IPS-NIHi11 (cell line): Measurements from ENCODE around the gene LRP1.

ENCODE experiments used
- DNase-seq: peaks from one replicate; pipeline ENCODE4 v3.0.0; 2012; ENCODE audit warnings: mixed read lengths, low spot score

LRP1 gene

DNA sequence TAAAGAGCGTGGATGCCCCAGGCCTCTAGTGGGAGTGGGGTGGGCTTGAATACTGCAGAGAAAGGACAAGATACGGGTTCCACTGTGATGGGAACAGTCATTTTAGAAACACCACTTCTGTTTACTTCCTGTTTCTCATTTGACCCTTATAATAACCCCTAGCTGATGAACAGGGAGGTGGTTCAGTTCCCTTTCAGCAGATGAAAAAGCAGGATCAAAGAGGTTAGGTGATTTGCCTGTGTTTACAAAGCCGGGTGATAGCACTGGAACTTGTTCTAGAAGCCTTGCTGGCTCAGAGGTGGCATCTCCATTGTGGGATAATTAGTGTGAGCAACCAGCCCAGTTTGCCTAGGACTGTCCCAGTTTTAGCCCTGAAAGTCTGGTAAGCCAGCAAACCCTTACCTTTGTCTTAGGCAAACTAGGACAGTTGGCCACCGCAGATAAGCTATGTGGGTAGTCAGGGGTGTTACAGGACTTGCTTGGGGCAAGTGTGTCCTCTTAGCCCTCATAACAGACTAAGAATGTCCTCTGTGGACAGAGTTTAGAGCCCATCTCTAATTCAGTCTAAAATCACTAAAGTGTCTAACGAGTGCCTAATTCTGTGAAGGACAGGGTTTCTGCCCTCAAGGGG, 26.6 kb downstream of the LRP1 start:
- no peak for DNase-seq

DNA sequence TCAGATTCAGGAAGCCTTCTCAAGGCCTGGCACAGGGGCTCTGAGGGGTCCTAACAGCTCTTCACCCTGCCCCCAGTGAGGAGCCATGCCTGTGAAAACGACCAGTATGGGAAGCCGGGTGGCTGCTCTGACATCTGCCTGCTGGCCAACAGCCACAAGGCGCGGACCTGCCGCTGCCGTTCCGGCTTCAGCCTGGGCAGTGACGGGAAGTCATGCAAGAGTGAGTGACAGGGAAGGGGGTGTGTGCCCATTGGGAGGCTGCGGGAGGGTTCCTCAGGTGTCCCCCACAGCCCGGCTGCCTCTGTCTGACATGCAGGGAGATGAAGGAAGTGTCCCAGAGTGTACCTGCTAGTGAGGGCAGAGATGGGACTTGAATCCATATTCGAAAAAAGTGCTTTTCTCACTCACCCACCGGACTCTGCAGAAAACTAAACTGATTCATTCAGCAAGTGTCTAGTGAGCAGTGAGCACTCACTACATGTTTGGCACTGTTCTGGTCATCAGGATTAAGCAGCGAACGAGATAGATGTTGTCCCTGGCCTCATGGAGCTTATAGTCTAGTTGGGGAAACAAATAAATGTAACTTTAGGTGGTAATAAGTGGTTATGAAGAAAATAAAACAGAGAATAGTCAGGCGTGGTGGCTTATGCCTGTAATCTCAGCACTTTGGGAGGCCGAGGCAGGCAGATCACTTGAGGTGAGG, 28.6 kb downstream of the LRP1 start:
- DNase-seq = no peak

DNA sequence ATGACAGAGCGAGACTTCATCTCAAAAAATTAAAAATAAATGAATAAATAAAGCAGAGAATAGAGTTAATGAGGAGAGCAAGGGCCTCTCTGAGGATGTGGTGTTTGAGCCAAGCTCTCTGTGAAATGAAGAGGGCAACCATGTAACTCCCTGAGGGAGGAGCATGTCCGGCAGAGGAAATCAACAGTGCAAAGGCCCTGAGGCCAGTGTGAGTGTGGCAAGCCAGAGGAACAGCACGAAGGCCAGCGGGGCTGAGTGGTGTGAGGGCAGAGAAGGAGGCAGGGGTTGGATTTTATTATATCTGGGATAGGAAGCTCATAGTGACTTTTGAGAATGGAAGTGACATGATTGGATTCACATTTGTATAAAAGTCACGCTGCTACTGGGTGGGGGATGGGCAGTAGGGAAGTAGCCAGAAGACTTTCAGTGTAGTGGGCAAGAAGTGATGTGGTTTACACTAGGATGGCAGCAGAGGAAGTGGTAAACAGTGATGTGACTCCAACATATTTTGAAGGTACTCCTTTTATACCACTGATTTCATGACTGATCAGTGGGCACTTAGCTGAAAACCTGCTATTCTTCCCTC, 29.4 kb downstream of the LRP1 start:
- no peak for DNase-seq

DNA sequence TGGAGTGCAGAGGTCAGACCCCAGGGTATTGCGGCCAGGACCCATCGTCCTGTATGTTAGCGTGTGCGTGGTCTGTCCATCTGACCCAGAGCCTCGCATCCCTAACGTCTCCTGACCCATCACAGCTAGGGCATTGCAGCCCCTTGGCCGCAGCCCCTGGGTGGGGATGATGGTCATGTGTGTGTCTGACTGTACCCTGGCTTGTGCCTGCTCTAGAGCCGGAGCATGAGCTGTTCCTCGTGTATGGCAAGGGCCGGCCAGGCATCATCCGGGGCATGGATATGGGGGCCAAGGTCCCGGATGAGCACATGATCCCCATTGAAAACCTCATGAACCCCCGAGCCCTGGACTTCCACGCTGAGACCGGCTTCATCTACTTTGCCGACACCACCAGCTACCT, 29.9 kb downstream of the LRP1 start:
- DNase-seq = no peak

DNA sequence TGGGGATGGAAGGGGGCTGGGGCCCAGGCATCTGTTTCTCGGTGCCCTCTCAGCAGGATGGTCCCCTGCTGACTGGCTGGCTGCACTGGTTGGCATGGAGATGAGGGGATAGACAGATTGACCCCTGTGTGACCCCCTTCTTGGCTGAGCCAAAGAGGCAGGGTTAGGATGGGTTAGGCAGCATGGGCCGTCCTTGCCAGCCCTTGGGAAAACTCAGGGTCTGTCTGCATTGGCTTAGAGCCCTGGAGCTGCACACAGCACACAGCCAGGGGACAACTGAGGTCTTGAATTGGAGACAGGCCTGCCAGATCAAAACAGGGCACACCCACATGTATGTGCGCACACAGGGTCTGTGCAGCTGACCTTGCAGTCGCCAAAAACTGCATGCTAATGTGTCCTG, 30.4 kb downstream of the LRP1 start:
- no peak for DNase-seq

DNA sequence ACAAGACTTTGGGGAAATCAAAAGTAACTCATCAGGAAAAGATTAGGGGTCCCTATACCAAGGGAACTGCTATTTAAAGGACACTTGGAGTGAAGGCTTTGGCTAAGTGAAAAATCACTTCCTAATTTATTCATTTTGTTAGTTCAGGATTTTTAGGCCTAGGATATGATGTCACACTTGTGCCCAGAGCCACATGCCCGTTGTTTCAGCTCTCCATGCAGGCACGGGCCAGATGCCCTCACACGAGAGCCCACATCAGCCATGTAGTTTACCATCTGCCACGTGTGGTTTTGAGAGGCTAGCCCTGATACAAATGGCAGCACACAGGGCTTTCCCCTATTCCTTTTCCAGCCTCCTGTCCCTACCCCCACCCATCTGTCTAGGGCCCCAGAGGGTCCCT, 31.0 kb downstream of the LRP1 start:
- DNase-seq = no peak

DNA sequence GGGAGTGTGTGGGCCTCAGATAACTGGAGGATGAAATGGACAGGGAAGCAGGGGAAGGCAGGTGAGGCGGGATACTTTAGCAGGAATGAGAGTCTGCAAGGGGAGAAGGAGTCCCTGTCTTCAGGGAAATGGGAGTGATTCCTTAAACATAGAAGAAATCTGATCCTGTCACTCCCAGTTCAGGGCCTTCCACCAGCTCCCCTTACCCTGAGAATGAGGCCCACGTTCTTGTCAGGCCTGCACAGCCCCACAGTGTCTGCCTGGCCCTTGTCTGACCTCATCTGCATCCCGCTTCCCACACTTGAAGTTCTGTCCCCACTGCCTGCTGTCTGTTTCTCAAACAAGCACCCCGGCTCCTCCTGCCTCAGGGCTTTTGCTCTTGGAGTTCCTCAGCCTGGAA, 31.8 kb downstream of the LRP1 start:
- no peak for DNase-seq

DNA sequence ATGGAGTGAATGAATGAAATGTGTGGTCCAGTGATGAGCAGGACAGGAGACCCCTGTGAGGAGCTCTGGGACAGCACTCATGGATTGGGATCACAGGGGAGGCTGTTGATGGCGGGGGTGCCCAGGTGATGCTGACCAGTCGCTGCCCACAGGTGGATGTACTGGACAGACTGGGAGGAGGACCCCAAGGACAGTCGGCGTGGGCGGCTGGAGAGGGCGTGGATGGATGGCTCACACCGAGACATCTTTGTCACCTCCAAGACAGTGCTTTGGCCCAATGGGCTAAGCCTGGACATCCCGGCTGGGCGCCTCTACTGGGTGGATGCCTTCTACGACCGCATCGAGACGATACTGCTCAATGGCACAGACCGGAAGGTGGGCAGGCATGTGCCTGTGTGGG, 32.5 kb downstream of the LRP1 start:
- no peak for DNase-seq

DNA sequence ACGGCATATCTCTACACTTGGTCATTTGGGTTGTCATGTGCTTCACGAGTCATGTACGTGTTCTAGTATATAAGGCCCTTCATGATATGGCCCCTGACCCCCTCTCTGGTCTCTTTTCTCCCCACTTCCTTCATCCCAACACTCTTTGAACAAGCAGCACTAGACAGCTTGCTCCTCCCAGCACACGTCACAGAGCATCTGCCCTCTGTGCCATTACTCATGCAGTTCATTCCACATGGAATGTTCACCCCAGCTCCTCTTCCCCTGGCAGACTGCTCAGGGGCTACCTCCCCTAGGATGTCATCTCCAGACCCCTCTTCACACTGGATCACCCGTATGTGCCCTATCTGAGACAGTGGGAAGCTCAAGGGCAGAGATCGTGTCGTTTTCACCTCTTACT, 33.2 kb downstream of the LRP1 start:
- no peak for DNase-seq

DNA sequence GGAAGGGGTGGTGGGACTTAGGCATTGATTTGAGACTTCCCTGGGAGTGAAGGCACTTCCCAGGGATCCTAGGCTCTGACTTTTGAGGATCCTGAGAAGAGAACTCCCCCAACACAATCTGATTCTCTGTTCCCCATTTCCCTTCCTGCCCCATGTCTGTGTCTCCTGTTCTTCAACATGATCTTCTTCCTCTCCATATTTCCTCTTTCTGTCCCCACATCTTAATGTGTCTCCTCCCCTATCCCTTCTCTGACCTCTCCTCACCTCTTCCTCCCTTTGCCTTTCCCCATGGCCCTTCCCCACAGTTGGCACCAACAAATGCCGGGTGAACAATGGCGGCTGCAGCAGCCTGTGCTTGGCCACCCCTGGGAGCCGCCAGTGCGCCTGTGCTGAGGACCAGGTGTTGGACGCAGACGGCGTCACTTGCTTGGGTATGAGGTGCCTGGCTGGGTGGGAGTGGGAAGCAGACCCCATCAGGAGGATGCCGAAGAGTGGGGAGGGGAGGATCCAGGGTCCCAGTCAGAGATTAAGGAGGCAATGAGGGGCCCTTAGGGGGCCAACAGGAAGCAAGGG, 34.4 kb downstream of the LRP1 start:
- no peak for DNase-seq

DNA sequence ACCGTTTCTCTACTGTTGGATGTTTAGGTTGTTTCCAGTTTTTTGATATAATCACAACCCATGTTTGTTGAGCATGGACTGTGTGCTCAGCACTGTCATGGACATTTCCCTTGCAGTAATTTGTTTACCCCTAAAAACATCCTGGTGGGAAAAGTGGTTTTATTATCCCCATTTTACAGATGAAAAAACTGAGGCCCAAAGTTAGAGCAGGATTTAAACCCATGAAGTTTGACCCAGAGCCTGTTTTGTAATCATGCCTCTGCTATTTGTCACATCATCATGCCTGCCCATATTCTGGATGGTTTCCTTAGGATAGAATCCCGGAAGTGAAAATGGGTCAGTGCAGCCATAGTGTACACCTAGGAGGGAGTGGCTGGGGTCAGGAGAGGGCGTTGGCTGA, 36.2 kb downstream of the LRP1 start:
- no peak for DNase-seq

DNA sequence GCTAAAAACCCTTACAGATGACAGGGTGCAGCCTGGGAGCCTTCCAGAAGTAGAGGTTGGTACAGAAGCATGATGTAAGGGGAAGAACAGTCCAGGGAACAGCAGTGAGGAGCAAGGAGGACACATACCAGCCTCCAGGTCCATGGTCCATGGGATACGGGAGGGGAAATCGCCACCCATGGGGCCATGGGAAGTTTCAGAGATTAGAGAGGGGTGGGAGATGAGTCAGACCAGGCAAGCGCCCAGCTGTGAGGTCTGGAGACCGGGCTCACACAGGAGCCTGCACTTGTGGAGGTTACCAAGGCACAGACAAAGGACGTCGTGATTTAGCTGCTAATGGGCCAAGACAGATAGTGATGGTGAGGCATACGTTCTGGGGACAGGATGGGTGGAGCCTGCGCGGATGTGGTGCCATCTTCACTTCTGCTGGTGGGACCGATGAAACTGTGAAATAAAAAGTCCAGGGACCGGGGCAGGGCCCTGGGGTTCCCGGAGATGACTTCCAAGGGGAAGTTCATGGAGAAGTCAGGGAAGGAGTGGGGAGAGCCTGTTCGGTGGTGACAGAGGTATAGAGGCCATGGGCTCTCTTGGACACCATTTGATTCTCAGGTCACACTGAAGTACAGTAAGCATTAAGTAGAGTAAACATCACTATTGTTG, 36.8 kb downstream of the LRP1 start:
- no peak for DNase-seq

DNA sequence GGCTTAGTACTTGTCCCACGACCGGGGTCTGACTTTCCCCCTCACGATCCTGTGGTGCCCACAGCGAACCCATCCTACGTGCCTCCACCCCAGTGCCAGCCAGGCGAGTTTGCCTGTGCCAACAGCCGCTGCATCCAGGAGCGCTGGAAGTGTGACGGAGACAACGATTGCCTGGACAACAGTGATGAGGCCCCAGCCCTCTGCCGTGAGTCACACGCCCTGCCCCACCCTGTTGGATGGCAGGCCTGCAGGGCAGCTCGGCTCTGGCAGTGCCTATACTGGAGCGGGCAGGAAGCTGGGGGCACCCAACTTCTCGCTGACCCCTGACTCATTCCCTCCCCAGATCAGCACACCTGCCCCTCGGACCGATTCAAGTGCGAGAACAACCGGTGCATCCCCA, 37.5 kb downstream of the LRP1 start:
- DNase-seq = no peak

DNA sequence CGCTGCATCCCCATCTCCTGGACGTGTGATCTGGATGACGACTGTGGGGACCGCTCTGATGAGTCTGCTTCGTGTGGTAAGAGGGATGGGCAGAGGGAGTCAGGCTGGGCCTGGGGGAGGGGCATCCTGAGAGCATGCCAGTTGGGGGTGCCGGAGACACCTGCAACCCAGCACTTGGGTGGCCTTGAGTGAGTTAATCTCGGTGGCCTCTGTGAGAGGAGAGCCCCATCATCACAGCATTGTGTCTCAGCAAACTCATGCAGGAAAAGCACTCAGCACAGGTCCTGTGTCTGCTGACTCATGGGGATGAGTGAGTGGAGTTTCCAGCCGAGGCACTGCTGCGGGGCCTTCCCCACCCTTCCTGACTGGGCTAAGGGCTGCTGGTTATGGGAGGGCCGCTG, 38.7 kb downstream of the LRP1 start:
- no peak for DNase-seq

DNA sequence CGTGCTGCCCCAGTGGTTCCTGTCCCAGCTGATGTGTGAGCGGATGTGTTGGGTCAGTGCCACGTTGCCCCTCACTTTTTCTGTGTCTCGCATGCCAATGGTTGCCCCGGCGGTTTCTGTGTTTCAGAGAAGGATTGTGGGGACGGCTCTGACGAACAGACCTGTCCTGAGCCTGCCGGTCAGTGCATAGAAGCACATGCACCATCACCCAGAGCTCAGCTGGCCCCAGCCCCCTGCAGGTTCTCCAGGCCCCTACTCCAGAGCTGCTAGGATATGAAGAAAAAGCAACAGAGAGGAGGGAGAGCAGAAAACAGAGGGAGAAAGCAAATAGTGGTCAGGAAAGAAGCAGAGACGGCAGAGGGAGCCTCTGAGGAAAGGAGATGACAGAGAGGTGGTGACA, 39.8 kb downstream of the LRP1 start:
- no peak for DNase-seq

DNA sequence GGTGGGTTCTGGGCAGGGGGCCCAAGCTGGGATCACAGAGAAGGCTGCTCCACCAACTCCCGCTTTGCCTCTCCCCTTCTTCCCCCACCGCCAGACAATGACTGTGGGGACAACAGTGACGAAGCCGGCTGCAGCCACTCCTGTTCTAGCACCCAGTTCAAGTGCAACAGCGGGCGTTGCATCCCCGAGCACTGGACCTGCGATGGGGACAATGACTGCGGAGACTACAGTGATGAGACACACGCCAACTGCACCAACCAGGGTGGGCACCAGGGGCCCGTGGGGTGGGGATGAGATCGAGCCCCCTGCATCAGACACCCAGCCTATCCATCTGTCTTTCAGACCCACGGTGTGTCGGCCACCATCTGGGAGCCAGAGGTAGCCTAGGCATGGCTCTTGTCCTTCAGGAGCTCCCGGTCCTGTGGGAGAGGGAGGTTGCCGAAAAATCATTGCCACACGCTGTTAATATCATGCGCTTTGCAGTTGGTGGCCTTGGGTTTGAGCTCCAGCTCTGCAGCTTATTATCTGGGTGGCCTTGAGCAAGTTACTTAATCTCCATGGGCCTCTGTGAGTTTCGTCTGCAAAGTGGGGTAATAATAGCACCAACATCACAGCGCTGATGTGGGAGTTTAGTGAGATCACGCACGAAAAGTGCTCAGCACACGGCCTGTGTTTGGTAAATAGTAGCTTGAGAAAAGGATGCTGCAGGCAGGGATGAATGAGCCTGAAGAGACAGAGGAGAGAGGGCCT, 40.9 kb downstream of the LRP1 start:
- DNase-seq = no peak

DNA sequence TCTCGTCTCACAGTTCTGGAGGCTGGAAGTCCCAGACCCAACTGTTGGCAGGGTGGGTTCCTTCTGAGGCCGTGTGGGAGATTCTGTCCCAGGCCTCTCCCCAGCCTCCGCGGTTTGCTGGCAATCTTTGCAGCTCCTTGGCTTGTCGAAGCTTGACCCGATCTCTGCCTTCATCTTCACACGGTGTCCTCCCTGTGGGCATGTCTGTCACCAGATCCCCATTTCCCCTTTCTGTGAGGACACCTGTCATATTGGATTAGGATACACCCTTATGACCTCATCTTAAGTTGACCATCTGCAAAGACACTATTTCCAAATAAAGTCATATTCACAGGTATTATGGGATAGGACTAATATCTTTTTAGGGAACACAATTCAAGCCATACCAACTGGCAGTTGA, 41.7 kb downstream of the LRP1 start:
- DNase-seq = no peak

DNA sequence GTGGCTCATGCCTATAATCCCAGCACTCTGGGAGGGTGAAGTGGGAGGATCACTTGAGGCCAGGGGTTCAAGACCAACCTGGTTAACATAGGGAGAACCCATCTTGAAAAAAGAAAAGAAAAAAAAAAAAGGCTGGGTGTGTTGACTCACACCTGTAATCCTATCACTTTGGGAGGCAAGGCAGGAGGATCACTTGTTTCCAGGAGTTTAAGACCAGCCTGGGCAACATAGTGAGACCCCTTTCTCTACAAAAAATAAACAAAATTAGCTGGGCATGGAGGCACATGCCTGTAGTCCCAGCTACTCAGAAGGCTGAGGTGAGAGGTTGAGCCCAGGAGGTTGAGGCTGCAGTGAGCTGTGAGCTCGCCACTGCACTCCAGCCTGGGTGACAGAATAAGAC, 42.1 kb downstream of the LRP1 start:
- no peak for DNase-seq

DNA sequence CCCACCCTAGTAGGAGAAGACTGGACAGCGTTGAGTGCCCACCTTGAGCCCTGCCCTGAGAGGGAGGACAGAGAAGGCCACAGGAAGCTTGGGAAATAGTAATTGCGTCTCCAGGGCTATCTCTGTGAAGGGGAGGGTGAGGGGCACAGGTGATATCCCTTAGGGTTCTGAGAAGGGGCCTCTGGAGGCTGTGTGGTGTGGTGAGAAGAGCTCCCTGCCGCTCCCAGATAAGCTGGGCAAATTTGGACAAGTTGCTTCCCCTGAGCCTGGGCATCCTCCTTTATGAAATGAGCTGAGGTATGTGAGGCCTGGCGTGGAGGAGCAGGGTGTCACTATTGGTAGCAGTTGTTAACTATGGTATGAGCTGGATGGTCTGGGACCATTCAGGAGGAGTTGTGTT, 42.6 kb downstream of the LRP1 start:
- no peak for DNase-seq

DNA sequence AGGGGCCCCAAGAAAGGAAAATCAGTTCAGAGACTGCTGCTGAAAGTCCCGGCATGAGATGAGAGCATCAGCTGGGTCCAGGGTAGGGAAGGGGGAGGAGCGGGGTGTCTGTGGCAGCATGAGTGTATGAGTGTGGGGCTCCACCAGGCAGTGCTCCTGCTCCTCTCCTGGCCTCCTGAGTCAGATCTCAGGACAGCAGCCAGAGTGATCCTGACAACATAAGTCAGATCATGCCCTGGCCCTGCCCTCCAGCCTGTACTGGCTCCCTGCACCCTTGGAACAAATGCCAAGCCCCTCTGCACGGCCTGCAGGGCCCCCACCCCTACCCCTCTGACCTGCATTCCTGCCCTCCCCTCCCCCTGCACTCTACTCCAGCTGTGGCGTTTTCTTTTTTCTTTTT, 43.4 kb downstream of the LRP1 start:
- DNase-seq = no peak

DNA sequence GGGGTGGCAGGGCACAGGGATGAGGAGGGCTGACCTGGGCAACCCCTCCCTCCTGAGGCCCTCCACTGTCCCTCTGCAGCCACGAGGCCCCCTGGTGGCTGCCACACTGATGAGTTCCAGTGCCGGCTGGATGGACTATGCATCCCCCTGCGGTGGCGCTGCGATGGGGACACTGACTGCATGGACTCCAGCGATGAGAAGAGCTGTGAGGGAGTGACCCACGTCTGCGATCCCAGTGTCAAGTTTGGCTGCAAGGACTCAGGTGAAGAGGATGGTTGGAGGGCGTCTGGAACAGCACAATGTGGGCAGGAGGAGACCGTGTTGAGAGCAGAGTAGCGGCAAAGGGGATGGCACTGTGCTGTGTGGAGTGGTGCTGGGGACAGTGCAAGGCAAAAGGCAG, 44.8 kb downstream of the LRP1 start:
- DNase-seq = peak; percentile 89

DNA sequence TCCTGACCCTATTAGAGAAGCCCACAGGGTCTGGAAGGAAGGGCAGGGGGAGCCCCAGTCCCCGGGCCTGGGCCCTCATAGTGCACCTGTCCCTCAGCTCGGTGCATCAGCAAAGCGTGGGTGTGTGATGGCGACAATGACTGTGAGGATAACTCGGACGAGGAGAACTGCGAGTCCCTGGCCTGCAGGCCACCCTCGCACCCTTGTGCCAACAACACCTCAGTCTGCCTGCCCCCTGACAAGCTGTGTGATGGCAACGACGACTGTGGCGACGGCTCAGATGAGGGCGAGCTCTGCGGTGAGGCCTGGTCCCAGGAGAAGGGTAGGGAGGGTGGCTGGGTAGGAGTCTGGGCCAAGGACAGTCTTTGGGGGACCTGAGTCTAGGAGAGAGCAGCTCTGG, 45.4 kb downstream of the LRP1 start:
- DNase-seq = no peak
